ENCODE results near the gene WIF1. TPM values are rescaled to one million over a fixed set of nuclear protein-coding genes. Genes with fewer than 3 reads are reported as not detected.

The WIF1 gene, protein sequence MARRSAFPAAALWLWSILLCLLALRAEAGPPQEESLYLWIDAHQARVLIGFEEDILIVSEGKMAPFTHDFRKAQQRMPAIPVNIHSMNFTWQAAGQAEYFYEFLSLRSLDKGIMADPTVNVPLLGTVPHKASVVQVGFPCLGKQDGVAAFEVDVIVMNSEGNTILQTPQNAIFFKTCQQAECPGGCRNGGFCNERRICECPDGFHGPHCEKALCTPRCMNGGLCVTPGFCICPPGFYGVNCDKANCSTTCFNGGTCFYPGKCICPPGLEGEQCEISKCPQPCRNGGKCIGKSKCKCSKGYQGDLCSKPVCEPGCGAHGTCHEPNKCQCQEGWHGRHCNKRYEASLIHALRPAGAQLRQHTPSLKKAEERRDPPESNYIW
- 0.15 TPM in 1 of 2 replicates, not detected in the other for total RNA-seq

DNA sequence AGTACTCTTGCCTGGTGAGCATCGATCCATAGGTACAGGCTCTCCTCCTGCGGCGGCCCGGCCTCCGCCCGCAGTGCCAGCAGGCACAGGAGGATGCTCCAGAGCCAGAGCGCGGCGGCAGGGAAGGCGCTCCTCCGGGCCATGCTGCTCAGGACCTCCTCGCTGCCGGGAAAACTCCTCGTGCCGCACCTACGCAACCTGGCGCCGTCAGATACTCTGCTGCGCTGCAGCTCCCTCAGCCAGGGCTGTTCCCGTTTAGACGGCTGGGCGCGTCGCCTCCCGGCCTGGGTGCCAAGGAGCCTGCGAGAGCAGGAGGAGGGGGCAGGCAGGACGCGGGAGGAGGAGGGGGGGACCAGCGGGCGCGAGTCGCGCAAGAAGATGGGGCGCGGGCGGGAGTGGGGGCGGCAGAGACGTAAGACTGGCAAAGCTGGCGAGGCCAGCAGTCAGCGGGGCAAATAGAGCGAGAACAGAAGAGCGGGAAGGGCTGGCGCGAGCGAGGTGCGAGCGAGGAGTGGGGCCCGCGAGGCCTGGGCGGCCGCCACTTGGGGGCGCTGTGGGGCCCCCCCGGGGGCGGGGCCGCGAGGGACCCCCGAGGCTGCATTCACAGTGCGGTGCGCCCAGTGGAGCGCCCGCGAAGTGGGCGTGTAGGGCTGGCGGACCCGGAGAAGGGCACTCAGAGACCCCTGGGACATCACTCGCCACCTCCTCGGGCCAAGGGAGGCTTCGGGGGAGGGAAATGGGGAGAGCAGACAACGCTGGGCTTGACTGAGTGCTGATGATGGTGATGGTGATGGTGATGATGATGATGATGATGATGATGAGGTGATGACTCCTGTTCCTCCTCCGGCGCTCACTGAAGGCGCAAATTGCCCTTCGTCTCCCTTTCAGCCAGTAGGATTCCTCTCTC lies at the start of gene WIF1:
Gene WIF1, minus strand, starts transcription at position 257 of the 907 bp plus-strand sequence. Its CDS starts 114 bp downstream, at position 143.

DNA sequence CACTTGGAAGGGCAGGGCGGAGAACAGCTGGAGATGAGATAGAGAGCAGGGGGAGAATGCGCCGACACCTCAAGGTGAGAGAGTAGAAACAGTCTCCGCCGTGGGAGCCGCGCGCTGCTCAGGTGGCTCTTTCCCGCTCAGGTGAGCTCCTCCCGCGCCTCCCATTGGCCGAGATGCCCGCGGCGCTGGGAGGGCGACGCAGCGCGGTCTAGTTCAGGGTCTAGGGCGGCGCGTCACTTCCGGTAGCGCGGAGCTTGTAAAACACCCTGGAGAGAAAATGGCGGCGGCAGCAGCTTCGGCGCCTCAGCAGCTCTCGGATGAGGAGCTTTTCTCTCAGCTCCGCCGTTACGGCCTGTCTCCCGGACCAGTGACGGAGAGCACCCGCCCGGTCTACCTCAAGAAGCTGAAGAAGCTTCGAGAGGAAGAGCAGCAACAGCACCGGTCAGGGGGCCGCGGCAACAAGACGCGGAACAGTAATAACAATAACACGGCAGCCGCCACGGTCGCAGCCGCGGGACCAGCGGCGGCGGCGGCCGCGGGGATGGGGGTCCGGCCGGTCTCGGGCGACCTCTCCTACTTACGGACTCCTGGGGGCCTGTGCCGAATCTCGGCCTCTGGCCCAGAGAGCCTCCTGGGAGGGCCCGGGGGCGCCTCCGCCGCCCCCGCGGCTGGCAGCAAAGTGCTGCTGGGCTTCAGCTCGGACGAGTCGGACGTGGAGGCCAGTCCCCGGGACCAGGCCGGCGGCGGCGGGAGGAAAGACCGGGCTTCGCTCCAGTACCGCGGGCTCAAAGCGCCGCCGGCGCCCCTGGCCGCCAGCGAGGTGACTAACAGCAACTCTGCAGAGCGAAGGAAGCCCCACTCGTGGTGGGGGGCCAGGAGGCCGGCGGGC lies 48.5 kb upstream of the WIF1 start, which contains the start of gene LEMD3:
Gene LEMD3, plus strand, starts transcription at position 264 of the 889 bp plus-strand sequence. Its CDS starts 14 bp downstream, at position 278.

Other genes with a start within 250 kb of the WIF1 start
- gene LEMD3, start 48.3 kb upstream of the WIF1 start, total RNA-seq = 9.7 and 16.0 TPM in 2 replicates
- 14.9 and 17.8 TPM in 2 replicates for gene MSRB3, start 157.4 kb upstream of the WIF1 start, total RNA-seq